Osteocyte (in vitro differentiated cells): Measurements from ENCODE around the gene RTP2. TPM values are rescaled to one million over a fixed set of nuclear protein-coding genes. Genes with fewer than 3 reads are reported as not detected.
A peak's percentile ranks its signal among the peaks of the same experiment; 100 is the strongest.

Experiments used
- DNase-seq: peaks from one replicate; pipeline ENCODE4 v3.0.0; 2021; ENCODE audit warnings: mixed read lengths; ENCODE audit not compliant: unreplicated experiment; ENCODE audit errors: extremely low spot score
- H3K27ac Mint-ChIP-seq: one replicate; pipeline ENCODE4 v1.8.0; 2021; ENCODE audit warnings: mild to moderate bottlenecking, mixed read lengths; ENCODE audit not compliant: unreplicated experiment
- H3K27me3 Mint-ChIP-seq: one replicate; pipeline ENCODE4 v1.8.0; 2021; ENCODE audit warnings: mixed read lengths; ENCODE audit not compliant: unreplicated experiment
- H3K36me3 Mint-ChIP-seq: one replicate; pipeline ENCODE4 v1.8.0; 2021; ENCODE audit warnings: mixed read lengths; ENCODE audit not compliant: unreplicated experiment
- H3K4me1 Mint-ChIP-seq: one replicate; pipeline ENCODE4 v1.8.0; 2021; ENCODE audit warnings: mixed read lengths; ENCODE audit not compliant: unreplicated experiment
- H3K4me3 Mint-ChIP-seq: one replicate; pipeline ENCODE4 v1.8.0; 2021; ENCODE audit warnings: mild to moderate bottlenecking, moderate library complexity, mixed read lengths; ENCODE audit not compliant: unreplicated experiment
- H3K9me3 Mint-ChIP-seq: one replicate; pipeline ENCODE4 v1.8.0; 2021; ENCODE audit warnings: mixed read lengths; ENCODE audit not compliant: unreplicated experiment
- CTCF ChIP-seq: fragments of 200-600 bp; sonication (generic); IDR thresholded peaks from 2 replicates; pipeline ENCODE4 v1.5.0; 2021; ENCODE audit warnings: antibody characterized with exemption, mild to moderate bottlenecking, moderate library complexity
- total RNA-seq: library from RNA; stranded (reverse); gene quantifications from 2 replicates; pipeline ENCODE4 v1.2.1, GENCODE V29; 2021

Gene RTP2
- total RNA-seq, 1 donor from 2014 or later = not detected

DNA sequence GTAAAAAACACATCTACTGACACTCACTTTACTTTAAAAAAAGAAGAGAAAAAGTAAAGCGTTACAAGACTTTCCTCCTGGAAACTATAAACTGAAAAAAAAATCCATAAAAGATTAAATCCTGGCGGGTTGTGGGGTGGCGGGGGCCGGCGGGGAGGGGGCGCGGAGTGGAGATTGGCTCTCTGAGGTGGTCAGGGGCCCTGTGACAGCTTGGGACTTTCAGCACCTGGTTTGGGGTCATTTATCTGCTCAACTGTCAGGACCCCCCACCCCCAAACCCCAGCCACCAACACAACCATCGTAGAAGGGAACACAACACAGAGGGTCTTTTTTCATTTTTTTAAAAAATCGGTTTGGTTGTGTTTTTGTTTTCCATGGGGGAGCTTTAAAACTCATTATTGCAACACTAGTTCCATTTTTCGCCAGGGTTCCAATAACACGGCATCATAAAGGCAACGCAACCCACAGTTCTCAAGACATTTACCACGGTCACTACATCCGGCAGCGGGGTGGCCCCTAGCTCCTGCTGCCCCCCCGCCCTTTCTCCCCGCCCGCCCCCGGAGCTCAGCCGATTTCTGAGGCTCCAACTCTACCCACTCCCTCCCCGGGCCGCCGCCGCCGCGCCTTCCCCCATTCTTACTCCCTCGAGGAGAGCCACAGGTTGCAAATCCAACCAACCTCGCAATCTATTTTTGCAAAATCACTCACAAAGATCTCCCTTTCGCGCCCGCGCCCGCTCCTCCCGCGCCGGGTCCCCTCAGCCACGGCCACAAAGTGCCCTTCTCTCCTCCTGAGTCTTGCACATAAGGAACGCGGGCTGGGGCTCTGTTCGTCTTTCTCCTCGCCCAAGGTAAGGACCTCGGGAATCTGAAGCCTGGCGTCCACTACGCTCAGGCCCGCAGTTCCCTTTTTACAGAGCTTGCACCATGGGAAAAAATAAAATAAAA lies 41.1 kb upstream of the RTP2 start:
- no peak for TF ChIP-seq CTCF
- no peak for DNase-seq
- H3K27me3 Mint-ChIP-seq = no peaks in the 10 kb centered on the region
- H3K36me3 Mint-ChIP-seq = no peaks in the 10 kb centered on the region
- peaks cover 66% of the 10 kb centered on the region for H3K4me1 Mint-ChIP-seq
- peak overlapping the region; percentile 100 for H3K27ac Mint-ChIP-seq
- no peaks in the 10 kb centered on the region for H3K9me3 Mint-ChIP-seq
- H3K4me3 Mint-ChIP-seq = peak overlapping the region; percentile 94

DNA sequence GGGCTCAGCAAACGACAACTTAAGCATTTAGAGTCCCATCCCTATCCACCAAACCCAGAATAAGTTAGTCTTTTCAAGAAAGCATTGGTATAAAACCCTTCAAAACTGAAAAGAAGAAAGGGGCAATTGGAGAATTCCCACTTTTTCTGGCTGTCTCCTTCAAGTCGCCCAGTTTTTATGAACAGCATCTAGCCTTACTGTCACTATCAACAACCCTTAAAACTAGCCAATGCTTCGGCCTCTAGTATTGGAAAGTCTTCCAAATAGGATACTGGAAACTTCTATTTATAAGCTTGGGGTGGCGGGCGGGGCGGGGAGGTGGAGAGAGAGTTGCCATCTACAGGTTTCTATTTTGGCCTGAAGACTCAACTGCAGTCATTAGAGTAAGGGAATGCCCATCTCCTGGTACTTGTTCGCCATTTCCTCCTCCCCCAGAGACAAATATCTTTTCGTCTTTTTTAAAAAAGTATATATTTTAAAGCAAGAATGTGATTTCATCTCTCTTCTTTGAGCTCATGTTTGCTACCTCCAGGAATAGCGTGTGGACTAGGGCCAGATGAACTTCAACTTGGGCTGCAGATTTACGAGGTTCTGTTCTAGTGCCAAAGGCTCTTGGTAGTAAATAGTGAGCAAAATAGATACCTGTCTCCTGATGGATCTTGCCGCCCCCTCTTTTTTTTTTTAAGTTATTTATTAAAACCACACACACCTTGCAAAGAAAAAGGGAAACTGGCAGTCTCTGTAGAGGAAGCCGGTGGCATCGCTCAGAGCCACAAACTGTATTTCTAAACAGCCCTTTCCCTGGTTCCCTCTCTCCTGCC lies 40.2 kb upstream of the RTP2 start:
- H3K4me3 Mint-ChIP-seq = peak overlapping the region; percentile 94
- peak overlapping the region; percentile 100 for H3K27ac Mint-ChIP-seq
- H3K27me3 Mint-ChIP-seq = no peaks in the 10 kb centered on the region
- no peak for DNase-seq
- no peaks in the 10 kb centered on the region for H3K36me3 Mint-ChIP-seq
- H3K4me1 Mint-ChIP-seq = peaks cover 65% of the 10 kb centered on the region
- no peak for TF ChIP-seq CTCF
- H3K9me3 Mint-ChIP-seq = no peaks in the 10 kb centered on the region

DNA sequence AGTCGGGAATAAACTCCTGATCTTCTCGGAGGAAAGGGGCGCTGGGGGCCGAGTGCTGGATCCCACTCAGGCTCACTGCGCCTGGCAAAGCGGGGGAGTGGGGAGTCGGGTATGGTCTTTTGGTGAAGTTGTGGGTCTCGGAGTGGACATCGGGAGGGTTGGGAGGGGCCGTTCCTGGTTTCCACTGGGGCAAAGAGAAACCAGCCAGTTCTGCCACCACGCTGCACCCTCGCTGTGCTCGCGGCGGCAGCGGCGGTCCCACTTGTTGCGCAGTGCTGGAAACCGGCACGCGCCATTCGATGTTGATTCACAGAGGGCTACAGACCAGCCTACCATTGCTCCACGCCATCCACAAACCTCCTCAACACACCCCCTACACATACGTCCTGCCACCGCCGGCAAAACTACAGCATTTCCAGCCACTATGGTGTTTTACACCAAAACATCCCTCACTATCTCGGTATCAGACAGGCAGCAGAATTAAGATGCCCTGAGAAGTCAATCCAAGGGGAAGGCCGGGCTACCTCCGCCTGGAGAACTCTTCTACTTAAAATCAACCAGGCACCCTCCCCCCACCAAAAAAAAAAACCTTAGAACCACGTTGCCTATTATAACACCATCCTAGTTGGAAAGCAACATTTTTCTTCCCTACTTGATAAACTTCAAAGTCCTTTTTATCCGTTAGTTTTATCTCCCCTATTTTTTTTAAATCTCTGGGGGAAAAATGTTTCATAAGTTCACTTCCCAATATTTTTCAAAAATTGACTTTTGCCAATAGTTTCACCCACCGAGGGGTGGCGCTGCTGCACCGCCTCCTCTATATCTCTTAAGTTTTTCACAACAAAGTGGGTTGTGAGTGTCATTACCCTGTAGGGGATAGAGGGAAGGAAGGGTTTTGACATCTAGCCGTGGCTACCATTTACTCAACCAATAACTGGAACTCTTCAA lies 39.3 kb upstream of the RTP2 start:
- TF ChIP-seq CTCF = peak; percentile 92
- Mint-ChIP-seq H3K27me3 (no peaks in the 10 kb centered on the region), H3K9me3 (no peaks in the 10 kb centered on the region), H3K4me3 (peak overlapping the region; percentile 94), H3K27ac (peak overlapping the region; percentile 100), H3K36me3 (no peaks in the 10 kb centered on the region), H3K4me1 (peaks cover 66% of the 10 kb centered on the region)
- DNase-seq = no peak

DNA sequence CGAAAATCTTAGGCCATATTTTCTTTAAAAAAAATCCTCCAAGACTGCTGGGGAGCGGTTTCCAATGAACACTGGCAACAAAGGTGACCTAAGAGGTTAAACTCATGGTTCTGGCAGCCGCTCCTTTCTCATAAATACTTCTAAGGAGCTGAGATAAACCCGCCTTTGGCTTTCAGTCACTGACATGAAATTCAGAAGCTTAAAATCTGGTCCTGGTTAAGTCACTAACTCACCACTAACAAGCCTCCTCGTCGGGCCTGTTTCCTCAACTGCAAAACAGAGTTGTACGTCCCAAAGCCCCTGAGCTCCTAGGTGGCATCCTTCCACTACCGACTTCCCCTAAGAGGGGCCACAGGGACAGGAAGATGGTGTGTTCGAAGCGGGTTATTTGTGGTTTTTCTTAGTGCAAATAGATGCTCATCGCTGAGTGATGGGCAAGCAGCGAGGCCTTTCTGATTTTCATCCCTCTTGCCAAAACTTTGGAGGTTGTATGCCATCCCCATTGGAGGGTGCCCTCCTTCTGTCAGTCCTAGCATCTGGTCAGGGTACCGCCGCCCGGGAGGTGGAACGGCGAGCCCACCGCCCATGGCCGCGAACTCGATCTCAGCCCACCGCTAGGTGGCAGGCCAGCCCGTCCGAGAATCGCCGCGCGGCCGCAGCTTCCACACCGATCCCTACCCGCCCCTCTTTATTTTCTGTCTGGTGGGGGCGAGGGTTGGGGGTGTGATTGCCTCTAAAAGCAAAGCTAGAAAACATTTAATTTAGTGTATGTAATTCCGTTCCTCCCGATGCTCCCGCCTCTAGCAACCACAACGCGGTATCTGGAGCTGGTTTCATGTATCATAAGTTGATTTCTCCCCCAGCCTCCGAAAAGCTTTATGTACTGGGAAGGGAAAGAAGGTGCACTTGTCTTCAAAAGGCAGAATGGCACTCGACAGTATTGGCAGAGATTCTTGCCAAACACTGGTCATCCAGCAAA lies 38.4 kb upstream of the RTP2 start:
- TF ChIP-seq CTCF = peak; percentile 97
- H3K36me3 Mint-ChIP-seq = no peaks in the 10 kb centered on the region
- DNase-seq = peak; percentile 89
- no peaks in the 10 kb centered on the region for H3K27me3 Mint-ChIP-seq
- H3K4me1 Mint-ChIP-seq = peaks cover 69% of the 10 kb centered on the region
- no peaks in the 10 kb centered on the region for H3K9me3 Mint-ChIP-seq
- peak overlapping the region; percentile 100 for H3K27ac Mint-ChIP-seq
- H3K4me3 Mint-ChIP-seq = peak overlapping the region; percentile 94
